GM12878 (cell line): ENCODE measurements around the gene HCFC1. TPM values are rescaled to one million over a fixed set of nuclear protein-coding genes. Genes with fewer than 3 reads are reported as not detected.

Source experiments
- BRCA1 ChIP-seq: IDR thresholded peaks from 2 replicates; pipeline ENCODE4 v1.6.1; 2011; ENCODE audit warnings: low read depth, low read length, improper control_type of control experiment
- CHD1 ChIP-seq: IDR thresholded peaks from 2 replicates; pipeline ENCODE4 v1.6.1; 2012; ENCODE audit warnings: low read depth, low read length, improper control_type of control experiment
- ESRRA ChIP-seq: IDR thresholded peaks from 2 replicates; pipeline ENCODE4 v1.6.1; 2012; ENCODE audit warnings: mild to moderate bottlenecking, low read length, improper control_type of control experiment
- MTA3 ChIP-seq: IDR thresholded peaks from 2 replicates; pipeline ENCODE4 v1.6.1; 2012; ENCODE audit warnings: low read length, inconsistent platforms, borderline replicate concordance
- NR2C2 ChIP-seq: IDR thresholded peaks from 2 replicates; pipeline ENCODE4 v1.6.1; 2011; ENCODE audit warnings: borderline replicate concordance, low read depth; ENCODE audit not compliant: control insufficient read depth, insufficient read length
- POLR2AphosphoS2 ChIP-seq: IDR thresholded peaks from 2 replicates; pipeline ENCODE4 v1.6.1; 2011; ENCODE audit warnings: low read depth, mild to moderate bottlenecking, low read length, improper control_type of control experiment, moderate library complexity
- RB1 ChIP-seq: fragments of 450-650 bp; formaldehyde crosslinking; IDR thresholded peaks from 2 replicates; pipeline ENCODE4 v1.6.1; 2017; ENCODE audit warnings: mild to moderate bottlenecking, borderline replicate concordance
- SIX5 ChIP-seq: IDR thresholded peaks from 2 replicates; pipeline ENCODE4 v1.6.1; 2011; ENCODE audit warnings: mild to moderate bottlenecking, low read depth, low read length, moderate library complexity; ENCODE audit not compliant: severe bottlenecking
- SMC3 ChIP-seq: IDR thresholded peaks from 2 replicates; pipeline ENCODE4 v1.6.1; 2011; ENCODE audit warnings: low read length, improper control_type of control experiment, borderline replicate concordance
- SP1 ChIP-seq: IDR thresholded peaks from one replicate; pipeline ENCODE4 v1.6.1; 2011; ENCODE audit warnings: low read depth, low read length
- SPI1 ChIP-seq: IDR thresholded peaks from 2 replicates; pipeline ENCODE4 v1.6.1; 2011; ENCODE audit warnings: low read depth, mild to moderate bottlenecking, low read length, moderate library complexity, borderline replicate concordance; ENCODE audit not compliant: insufficient read depth
- SUZ12 ChIP-seq: fragments of 200-600 bp; sonication (generic); IDR thresholded peaks from one replicate; pipeline ENCODE4 v1.6.1; 2018; ENCODE audit warnings: antibody characterized with exemption, mild to moderate bottlenecking; ENCODE audit not compliant: unreplicated experiment
- ZNF207 ChIP-seq: fragments of 450-650 bp; IDR thresholded peaks from 2 replicates; pipeline ENCODE4 v1.6.1; 2014; ENCODE audit warnings: antibody characterized with exemption, mild to moderate bottlenecking, borderline replicate concordance
- polyA plus RNA-seq, 11 experiments: library from polyadenylated mRNA; depleted of rRNA in 4 of 11; unstranded in 6 of 11; stranded (reverse) in 5 of 11; fragments of >200 nt; fragmentation: Nextera tagmentation in 4 of 11; fragmentation: Illumina TruSeq in 1 of 11; extraction: Ambion mirVana in 4 of 11; extraction: Trizol in 1 of 11; gene quantifications; 1 replicate in 1 of 11; 2 replicates in 10 of 11; pipeline versions ENCODE4 v1.2.1 to v1.2.3, GENCODE V29; 2011 to 2016; ENCODE audit warnings: inconsistent platforms in 2 of 11, missing spikeins in 2 of 11, low read depth in 1 of 11
- total RNA-seq, 4 experiments: library from RNA; depleted of rRNA in 3 of 4; stranded (reverse); fragments of >200 nt in 3 of 4; fragmentation: Illumina TruSeq in 1 of 4; extraction: Trizol in 1 of 4; gene quantifications; 2 replicates each; pipeline versions ENCODE4 v1.2.1 to v1.2.3, GENCODE V29; 2013 to 2021
- TF ChIP-seq, protein P1 (sequence below): fragments of 450-650 bp; IDR thresholded peaks from 2 replicates; pipeline ENCODE4 v1.6.1; 2016; ENCODE audit warnings: mild to moderate bottlenecking
- TF ChIP-seq, protein P2 (sequence below): IDR thresholded peaks from 2 replicates; pipeline ENCODE4 v1.6.1; 2012; ENCODE audit warnings: improper control_type of control experiment, low read depth, low read length; ENCODE audit not compliant: insufficient replicate concordance
- TF ChIP-seq, protein P3 (sequence below): fragments of 450-650 bp; formaldehyde crosslinking; IDR thresholded peaks from 2 replicates; pipeline ENCODE4 v1.5.0; 2022; ENCODE audit warnings: mild to moderate bottlenecking, missing genetic modification characterization
- TF ChIP-seq, protein P4 (sequence below): fragments of 450-650 bp; conservative IDR thresholded peaks from 2 replicates; pipeline ENCODE4 v1.6.1; 2017; ENCODE audit warnings: mild to moderate bottlenecking, moderate library complexity

HCFC1 gene
- total and polyA plus RNA-seq, 10 of the 15 experiments (the other 5 are each of a cell fraction or from before 2014, with no cell fraction given), result 3.9 to 92.7 (median 23.5) TPM

DNA sequence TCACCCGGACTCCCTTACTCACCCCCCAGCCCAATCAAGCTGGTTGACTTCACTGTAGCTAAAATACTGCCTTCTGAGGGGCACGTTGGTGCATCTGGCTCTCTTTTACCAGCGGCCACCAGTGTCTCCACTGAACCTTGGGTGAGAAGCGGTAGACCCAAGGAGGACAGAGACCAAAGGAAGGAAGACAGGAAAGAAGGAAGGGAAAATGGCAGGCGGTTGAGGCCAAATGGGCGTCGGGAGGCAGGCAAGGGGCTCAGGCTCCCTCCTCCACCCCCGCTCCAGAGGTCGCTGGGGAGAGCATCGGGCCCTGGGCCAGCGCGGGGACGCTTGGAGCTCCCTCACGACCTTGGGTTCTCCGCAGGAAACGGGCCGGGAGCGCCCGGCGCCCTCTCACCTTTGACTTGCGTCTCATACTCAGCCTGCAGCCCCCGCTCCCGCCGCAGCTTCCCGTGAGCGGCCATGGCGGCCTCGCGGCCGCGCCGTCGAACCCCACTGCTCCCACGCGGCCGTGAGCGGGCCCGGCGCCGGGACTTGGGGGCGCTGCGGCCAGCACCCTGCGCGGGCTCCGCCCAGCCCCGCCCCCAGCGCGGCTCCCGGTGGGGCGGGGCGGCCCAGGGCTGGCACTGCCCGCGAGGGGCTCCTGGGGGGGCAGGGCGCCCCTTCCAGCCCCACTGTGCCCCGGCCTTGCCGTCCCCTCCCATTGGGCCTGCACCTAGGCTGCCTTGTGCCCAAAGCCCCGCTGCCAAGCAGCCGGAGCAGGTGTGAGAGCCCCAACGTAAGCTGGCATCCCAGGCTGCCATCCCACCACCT, 45.7 kb downstream of the HCFC1 start, which contains the start of gene ARHGAP4 (continued):
- TF ChIP-seq, protein P1, sequence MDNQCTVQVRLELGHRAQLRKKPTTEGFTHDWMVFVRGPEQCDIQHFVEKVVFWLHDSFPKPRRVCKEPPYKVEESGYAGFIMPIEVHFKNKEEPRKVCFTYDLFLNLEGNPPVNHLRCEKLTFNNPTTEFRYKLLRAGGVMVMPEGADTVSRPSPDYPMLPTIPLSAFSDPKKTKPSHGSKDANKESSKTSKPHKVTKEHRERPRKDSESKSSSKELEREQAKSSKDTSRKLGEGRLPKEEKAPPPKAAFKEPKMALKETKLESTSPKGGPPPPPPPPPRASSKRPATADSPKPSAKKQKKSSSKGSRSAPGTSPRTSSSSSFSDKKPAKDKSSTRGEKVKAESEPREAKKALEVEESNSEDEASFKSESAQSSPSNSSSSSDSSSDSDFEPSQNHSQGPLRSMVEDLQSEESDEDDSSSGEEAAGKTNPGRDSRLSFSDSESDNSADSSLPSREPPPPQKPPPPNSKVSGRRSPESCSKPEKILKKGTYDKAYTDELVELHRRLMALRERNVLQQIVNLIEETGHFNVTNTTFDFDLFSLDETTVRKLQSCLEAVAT, result peak; percentile 17
- TF ChIP-seq SP1, result no peak
- TF ChIP-seq, protein P2, sequence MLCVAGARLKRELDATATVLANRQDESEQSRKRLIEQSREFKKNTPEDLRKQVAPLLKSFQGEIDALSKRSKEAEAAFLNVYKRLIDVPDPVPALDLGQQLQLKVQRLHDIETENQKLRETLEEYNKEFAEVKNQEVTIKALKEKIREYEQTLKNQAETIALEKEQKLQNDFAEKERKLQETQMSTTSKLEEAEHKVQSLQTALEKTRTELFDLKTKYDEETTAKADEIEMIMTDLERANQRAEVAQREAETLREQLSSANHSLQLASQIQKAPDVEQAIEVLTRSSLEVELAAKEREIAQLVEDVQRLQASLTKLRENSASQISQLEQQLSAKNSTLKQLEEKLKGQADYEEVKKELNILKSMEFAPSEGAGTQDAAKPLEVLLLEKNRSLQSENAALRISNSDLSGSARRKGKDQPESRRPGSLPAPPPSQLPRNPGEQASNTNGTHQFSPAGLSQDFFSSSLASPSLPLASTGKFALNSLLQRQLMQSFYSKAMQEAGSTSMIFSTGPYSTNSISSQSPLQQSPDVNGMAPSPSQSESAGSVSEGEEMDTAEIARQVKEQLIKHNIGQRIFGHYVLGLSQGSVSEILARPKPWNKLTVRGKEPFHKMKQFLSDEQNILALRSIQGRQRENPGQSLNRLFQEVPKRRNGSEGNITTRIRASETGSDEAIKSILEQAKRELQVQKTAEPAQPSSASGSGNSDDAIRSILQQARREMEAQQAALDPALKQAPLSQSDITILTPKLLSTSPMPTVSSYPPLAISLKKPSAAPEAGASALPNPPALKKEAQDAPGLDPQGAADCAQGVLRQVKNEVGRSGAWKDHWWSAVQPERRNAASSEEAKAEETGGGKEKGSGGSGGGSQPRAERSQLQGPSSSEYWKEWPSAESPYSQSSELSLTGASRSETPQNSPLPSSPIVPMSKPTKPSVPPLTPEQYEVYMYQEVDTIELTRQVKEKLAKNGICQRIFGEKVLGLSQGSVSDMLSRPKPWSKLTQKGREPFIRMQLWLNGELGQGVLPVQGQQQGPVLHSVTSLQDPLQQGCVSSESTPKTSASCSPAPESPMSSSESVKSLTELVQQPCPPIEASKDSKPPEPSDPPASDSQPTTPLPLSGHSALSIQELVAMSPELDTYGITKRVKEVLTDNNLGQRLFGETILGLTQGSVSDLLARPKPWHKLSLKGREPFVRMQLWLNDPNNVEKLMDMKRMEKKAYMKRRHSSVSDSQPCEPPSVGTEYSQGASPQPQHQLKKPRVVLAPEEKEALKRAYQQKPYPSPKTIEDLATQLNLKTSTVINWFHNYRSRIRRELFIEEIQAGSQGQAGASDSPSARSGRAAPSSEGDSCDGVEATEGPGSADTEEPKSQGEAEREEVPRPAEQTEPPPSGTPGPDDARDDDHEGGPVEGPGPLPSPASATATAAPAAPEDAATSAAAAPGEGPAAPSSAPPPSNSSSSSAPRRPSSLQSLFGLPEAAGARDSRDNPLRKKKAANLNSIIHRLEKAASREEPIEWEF, result no peak
- TF ChIP-seq, protein P3, sequence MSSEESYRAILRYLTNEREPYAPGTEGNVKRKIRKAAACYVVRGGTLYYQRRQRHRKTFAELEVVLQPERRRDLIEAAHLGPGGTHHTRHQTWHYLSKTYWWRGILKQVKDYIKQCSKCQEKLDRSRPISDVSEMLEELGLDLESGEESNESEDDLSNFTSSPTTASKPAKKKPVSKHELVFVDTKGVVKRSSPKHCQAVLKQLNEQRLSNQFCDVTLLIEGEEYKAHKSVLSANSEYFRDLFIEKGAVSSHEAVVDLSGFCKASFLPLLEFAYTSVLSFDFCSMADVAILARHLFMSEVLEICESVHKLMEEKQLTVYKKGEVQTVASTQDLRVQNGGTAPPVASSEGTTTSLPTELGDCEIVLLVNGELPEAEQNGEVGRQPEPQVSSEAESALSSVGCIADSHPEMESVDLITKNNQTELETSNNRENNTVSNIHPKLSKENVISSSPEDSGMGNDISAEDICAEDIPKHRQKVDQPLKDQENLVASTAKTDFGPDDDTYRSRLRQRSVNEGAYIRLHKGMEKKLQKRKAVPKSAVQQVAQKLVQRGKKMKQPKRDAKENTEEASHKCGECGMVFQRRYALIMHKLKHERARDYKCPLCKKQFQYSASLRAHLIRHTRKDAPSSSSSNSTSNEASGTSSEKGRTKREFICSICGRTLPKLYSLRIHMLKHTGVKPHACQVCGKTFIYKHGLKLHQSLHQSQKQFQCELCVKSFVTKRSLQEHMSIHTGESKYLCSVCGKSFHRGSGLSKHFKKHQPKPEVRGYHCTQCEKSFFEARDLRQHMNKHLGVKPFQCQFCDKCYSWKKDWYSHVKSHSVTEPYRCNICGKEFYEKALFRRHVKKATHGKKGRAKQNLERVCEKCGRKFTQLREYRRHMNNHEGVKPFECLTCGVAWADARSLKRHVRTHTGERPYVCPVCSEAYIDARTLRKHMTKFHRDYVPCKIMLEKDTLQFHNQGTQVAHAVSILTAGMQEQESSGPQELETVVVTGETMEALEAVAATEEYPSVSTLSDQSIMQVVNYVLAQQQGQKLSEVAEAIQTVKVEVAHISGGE (CRISPR knock-in tag), result no peak
- TF ChIP-seq SPI1, result no peak
- peak; percentile 43; the same call in 1 of the 2 replicates for TF ChIP-seq POLR2AphosphoS2
- no peak for TF ChIP-seq SMC3
- TF ChIP-seq NR2C2, result no peak
- no peak for TF ChIP-seq CHD1
- no peak for TF ChIP-seq SIX5
- TF ChIP-seq RB1, result no peak
- TF ChIP-seq MTA3, result no peak
- TF ChIP-seq ESRRA, result no peak
- TF ChIP-seq, protein P4, sequence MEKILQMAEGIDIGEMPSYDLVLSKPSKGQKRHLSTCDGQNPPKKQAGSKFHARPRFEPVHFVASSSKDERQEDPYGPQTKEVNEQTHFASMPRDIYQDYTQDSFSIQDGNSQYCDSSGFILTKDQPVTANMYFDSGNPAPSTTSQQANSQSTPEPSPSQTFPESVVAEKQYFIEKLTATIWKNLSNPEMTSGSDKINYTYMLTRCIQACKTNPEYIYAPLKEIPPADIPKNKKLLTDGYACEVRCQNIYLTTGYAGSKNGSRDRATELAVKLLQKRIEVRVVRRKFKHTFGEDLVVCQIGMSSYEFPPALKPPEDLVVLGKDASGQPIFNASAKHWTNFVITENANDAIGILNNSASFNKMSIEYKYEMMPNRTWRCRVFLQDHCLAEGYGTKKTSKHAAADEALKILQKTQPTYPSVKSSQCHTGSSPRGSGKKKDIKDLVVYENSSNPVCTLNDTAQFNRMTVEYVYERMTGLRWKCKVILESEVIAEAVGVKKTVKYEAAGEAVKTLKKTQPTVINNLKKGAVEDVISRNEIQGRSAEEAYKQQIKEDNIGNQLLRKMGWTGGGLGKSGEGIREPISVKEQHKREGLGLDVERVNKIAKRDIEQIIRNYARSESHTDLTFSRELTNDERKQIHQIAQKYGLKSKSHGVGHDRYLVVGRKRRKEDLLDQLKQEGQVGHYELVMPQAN, result no peak; the same call in 1 of the 2 replicates
- no peak for TF ChIP-seq SUZ12
- no peak for TF ChIP-seq BRCA1
- no peak for TF ChIP-seq ZNF207
